SK-N-SH treated with all-trans-retinoic acid at 6 μM for 48 hours (cell line): ENCODE data around the gene MTREX.

Source experiments
- ATAC-seq: fragments of 200-7000 bp; cut with Tn5 transposase; 3 replicates; pipeline ENCODE4 v1.9.1; 2020; ENCODE audit warnings: mild to moderate bottlenecking, moderate library complexity
- ARNTL ChIP-seq: fragments of 450-650 bp; formaldehyde crosslinking; IDR thresholded peaks from 2 replicates; pipeline ENCODE4 v1.5.0; 2020; ENCODE audit warnings: low read depth, mild to moderate bottlenecking, moderate library complexity, borderline replicate concordance
- BACH2 ChIP-seq: fragments of 250-450 bp; sonication (Bioruptor Pico); IDR thresholded peaks from 2 replicates; pipeline ENCODE4 v1.9.0; 2021; ENCODE audit warnings: mild to moderate bottlenecking, borderline replicate concordance
- CSDC2 ChIP-seq: fragments of 250-450 bp; sonication (Bioruptor Pico); IDR thresholded peaks from 2 replicates; pipeline ENCODE4 v1.5.0; 2020; ENCODE audit warnings: mild to moderate bottlenecking, moderate library complexity
- ESRRG ChIP-seq: fragments of 250-450 bp; sonication (Bioruptor Pico); IDR thresholded peaks from 2 replicates; pipeline ENCODE4 v1.6.1; 2021; ENCODE audit warnings: mild to moderate bottlenecking
- GLIS3 ChIP-seq: fragments of 250-450 bp; sonication (Bioruptor Pico); IDR thresholded peaks from 2 replicates; pipeline ENCODE4 v1.5.0; 2020; ENCODE audit warnings: mild to moderate bottlenecking, moderate library complexity
- ISL1 ChIP-seq: fragments of 250-450 bp; sonication (Bioruptor Pico); IDR thresholded peaks from 2 replicates; pipeline ENCODE4 v2.1.2; 2022; ENCODE audit warnings: mild to moderate bottlenecking, moderate library complexity
- OSR1 ChIP-seq: fragments of 250-450 bp; sonication (Bioruptor Pico); IDR thresholded peaks from 2 replicates; pipeline ENCODE4 v1.8.0; 2022; ENCODE audit warnings: moderate library complexity, mild to moderate bottlenecking, inconsistent platforms
- POU6F1 ChIP-seq: fragments of 250-450 bp; sonication (Bioruptor Pico); IDR thresholded peaks from 2 replicates; pipeline ENCODE4 v1.8.0; 2021; ENCODE audit warnings: low read depth, mild to moderate bottlenecking, moderate library complexity, borderline replicate concordance
- PPARA ChIP-seq: fragments of 250-450 bp; sonication (Bioruptor Pico); IDR thresholded peaks from 2 replicates; pipeline ENCODE4 v1.5.0; 2020; ENCODE audit warnings: mild to moderate bottlenecking, borderline replicate concordance
- RARB ChIP-seq: fragments of 250-450 bp; sonication (Bioruptor Pico); IDR thresholded peaks from 2 replicates; pipeline ENCODE4 v1.8.0; 2021; ENCODE audit warnings: mild to moderate bottlenecking, moderate library complexity
- SNAI2 ChIP-seq: fragments of 250-450 bp; sonication (Bioruptor Pico); IDR thresholded peaks from 2 replicates; pipeline ENCODE4 v1.5.0; 2020; ENCODE audit warnings: mild to moderate bottlenecking, moderate library complexity
- TCF4 ChIP-seq: fragments of 250-450 bp; sonication (Bioruptor Pico); IDR thresholded peaks from 2 replicates; pipeline ENCODE4 v1.8.0; 2021; ENCODE audit warnings: mild to moderate bottlenecking, moderate library complexity, borderline replicate concordance
- TOX ChIP-seq: fragments of 250-450 bp; sonication (Bioruptor Pico); IDR thresholded peaks from 2 replicates; pipeline ENCODE4 v1.8.0; 2021; ENCODE audit warnings: mild to moderate bottlenecking, moderate library complexity, borderline replicate concordance
- TSHZ2 ChIP-seq: fragments of 250-450 bp; sonication (Bioruptor Pico); IDR thresholded peaks from 2 replicates; pipeline ENCODE4 v1.5.0; 2020; ENCODE audit warnings: mild to moderate bottlenecking, moderate library complexity
- ZC3H10 ChIP-seq: fragments of 250-450 bp; sonication (Bioruptor Pico); IDR thresholded peaks from 2 replicates; pipeline ENCODE4 v1.5.1; 2021; ENCODE audit warnings: mild to moderate bottlenecking, moderate library complexity
- ZFP3 ChIP-seq: fragments of 250-450 bp; sonication (Bioruptor Pico); IDR thresholded peaks from 2 replicates; pipeline ENCODE4 v1.5.0; 2020; ENCODE audit warnings: mild to moderate bottlenecking, moderate library complexity
- ZFP30 ChIP-seq: fragments of 450-650 bp; formaldehyde crosslinking; IDR thresholded peaks from 2 replicates; pipeline ENCODE4 v1.5.0; 2022; ENCODE audit warnings: mild to moderate bottlenecking, moderate library complexity
- ZNF565 ChIP-seq: fragments of 450-650 bp; formaldehyde crosslinking; conservative IDR thresholded peaks from 2 replicates; pipeline ENCODE4 v1.5.0; 2020; ENCODE audit warnings: low read depth, mild to moderate bottlenecking, moderate library complexity
- ZNF70 ChIP-seq: fragments of 450-650 bp; formaldehyde crosslinking; IDR thresholded peaks from 2 replicates; pipeline ENCODE4 v1.5.0; 2020; ENCODE audit warnings: mild to moderate bottlenecking, moderate library complexity
- ZNF8 ChIP-seq: fragments of 450-650 bp; formaldehyde crosslinking; IDR thresholded peaks from 2 replicates; pipeline ENCODE4 v1.5.0; 2020; ENCODE audit warnings: mild to moderate bottlenecking, moderate library complexity
- TF ChIP-seq, protein P1 (sequence below): fragments of 250-450 bp; sonication (Bioruptor Pico); IDR thresholded peaks from 2 replicates; pipeline ENCODE4 v1.8.0; 2020; ENCODE audit warnings: mild to moderate bottlenecking, moderate library complexity, borderline replicate concordance
- TF ChIP-seq, protein P2 (sequence below): fragments of 250-450 bp; sonication (Bioruptor Pico); IDR thresholded peaks from 2 replicates; pipeline ENCODE4 v1.5.1; 2021; ENCODE audit warnings: mild to moderate bottlenecking, moderate library complexity

Gene MTREX

DNA sequence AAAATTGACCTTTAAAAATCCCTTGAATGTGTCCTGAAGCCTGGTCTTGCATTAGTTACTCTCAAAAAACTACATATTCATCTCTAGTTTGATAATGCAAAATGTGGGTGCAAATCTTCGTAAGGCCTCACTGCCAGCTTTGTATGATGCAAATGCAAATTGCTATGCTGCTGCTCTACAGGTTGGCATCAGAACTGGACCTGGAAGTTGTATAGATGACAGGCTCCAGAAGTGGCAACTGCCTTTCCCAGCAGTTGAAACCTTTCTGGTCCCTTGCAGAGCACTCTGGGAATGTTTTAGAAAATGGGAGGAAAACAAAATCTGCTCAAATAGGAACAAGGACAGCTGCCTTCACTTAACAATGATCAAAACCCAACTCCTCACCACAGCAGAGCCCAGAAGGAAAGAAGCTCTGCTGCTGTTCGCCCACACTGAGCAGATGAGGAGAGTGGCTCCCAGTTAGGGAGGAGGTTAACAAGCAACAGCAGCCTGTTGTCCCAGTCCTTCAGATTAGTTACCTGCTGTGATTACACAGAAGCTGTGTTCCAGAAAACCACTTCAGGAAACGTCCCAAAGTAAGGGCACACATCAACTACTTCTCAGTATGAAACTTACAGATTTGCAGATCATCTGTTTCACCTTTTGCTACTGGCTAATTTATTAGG, 133.4 kb downstream of the MTREX start:
- TF ChIP-seq ARNTL (CRISPR knock-in tag) (no peak), ISL1 (no peak), GLIS3 (no peak), PPARA (CRISPR knock-in tag) (no peak), SNAI2 (CRISPR knock-in tag) (no peak)
- TF ChIP-seq, protein P1, sequence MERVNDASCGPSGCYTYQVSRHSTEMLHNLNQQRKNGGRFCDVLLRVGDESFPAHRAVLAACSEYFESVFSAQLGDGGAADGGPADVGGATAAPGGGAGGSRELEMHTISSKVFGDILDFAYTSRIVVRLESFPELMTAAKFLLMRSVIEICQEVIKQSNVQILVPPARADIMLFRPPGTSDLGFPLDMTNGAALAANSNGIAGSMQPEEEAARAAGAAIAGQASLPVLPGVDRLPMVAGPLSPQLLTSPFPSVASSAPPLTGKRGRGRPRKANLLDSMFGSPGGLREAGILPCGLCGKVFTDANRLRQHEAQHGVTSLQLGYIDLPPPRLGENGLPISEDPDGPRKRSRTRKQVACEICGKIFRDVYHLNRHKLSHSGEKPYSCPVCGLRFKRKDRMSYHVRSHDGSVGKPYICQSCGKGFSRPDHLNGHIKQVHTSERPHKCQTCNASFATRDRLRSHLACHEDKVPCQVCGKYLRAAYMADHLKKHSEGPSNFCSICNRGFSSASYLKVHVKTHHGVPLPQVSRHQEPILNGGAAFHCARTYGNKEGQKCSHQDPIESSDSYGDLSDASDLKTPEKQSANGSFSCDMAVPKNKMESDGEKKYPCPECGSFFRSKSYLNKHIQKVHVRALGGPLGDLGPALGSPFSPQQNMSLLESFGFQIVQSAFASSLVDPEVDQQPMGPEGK: no peak
- no peak for ATAC-seq

DNA sequence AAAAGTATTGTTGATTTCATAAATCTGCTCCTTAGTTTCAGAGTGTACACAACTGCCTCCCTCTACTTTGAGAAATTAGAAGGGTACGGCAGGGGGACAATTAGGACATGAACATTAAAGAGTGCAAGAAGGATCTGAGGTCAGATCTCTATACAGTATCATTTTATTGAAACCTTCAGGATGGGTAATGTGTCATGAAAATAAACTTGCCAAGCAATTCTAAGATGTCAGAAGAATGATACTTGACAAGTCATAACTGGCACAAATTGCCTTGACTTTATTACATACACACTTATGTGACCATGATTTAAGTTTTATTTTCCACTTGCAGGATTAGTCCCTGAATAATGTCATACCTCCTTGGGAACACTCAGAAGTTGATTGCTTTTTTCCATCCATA, 134.2 kb downstream of the MTREX start:
- TF ChIP-seq ZNF8: no peak
- TF ChIP-seq SNAI2 (CRISPR knock-in tag): no peak
- TF ChIP-seq ESRRG (CRISPR knock-in tag): no peak
- ATAC-seq: no peak

GRCh38 chr5:55445791-55446190, 138.0 kb downstream of the MTREX start:
- ATAC-seq: no peak
- TF ChIP-seq CSDC2 (CRISPR knock-in tag) (no peak), ZNF70 (CRISPR knock-in tag) (no peak), ESRRG (CRISPR knock-in tag) (no peak), SNAI2 (CRISPR knock-in tag) (no peak), BACH2 (CRISPR knock-in tag) (no peak), TCF4 (CRISPR knock-in tag) (no peak), TOX (CRISPR knock-in tag) (no peak), POU6F1 (no peak), OSR1 (CRISPR knock-in tag) (no peak), ISL1 (no peak), ZNF565 (CRISPR knock-in tag) (no peak), ZFP3 (CRISPR knock-in tag) (no peak), TSHZ2 (CRISPR knock-in tag) (no peak), PPARA (CRISPR knock-in tag) (no peak)
- TF ChIP-seq, protein P1: no peak

- ATAC-seq: no peak
- TF ChIP-seq RARB (CRISPR knock-in tag) (no peak), ZNF8 (no peak), PPARA (CRISPR knock-in tag) (no peak), ARNTL (CRISPR knock-in tag) (no peak), TCF4 (CRISPR knock-in tag) (no peak), SNAI2 (CRISPR knock-in tag) (no peak), OSR1 (CRISPR knock-in tag) (no peak), POU6F1 (no peak), TOX (CRISPR knock-in tag) (no peak), ZC3H10 (no peak), ZNF70 (CRISPR knock-in tag) (no peak), ZFP30 (CRISPR knock-in tag) (no peak)
- TF ChIP-seq, protein P2, sequence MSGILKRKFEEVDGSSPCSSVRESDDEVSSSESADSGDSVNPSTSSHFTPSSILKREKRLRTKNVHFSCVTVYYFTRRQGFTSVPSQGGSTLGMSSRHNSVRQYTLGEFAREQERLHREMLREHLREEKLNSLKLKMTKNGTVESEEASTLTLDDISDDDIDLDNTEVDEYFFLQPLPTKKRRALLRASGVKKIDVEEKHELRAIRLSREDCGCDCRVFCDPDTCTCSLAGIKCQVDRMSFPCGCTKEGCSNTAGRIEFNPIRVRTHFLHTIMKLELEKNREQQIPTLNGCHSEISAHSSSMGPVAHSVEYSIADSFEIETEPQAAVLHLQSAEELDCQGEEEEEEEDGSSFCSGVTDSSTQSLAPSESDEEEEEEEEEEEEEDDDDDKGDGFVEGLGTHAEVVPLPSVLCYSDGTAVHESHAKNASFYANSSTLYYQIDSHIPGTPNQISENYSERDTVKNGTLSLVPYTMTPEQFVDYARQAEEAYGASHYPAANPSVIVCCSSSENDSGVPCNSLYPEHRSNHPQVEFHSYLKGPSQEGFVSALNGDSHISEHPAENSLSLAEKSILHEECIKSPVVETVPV: no peak
Measured at GRCh38 chr5:55446640-55447351, 139.0 kb downstream of the MTREX start.
